Measurements from ENCODE around the gene C1R.
"Not testable (repeated sequence)": the region's sequence is repeated elsewhere in the genome, so short reads cannot be mapped to it uniquely, and the experiment has no call there.

C1R gene

DNA sequence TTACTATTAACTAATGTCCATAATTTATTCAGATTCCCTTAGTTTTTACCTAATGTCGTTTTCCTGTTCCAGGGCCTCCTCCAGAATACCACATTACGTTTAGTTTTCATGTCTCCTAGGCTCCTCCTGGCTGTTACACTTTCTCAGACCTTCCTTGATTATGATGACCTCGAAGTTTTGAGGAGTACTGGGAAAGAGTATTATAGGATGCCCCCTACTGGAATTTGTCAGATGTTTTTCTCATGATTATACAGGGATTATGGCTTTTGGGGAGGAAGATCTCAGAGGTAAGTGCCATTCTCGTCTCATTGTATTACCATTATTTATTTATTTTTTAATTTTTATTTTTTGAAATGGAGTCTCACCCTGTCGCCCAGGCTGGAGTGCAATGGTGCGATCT, 49.4 kb downstream of the C1R start:
- H3F3A ChIP-seq (ENCODE audit: control insufficient read depth, insufficient read depth), result 0 out of 2 replicates have a peak, but pooled peaks cover 4% of the 10 kb centered on the region
- H3K9me2 ChIP-seq (replicated peaks; ENCODE audit: control insufficient read depth, low read length), result no peaks in the 10 kb centered on the region
- TF ChIP-seq, protein P1, sequence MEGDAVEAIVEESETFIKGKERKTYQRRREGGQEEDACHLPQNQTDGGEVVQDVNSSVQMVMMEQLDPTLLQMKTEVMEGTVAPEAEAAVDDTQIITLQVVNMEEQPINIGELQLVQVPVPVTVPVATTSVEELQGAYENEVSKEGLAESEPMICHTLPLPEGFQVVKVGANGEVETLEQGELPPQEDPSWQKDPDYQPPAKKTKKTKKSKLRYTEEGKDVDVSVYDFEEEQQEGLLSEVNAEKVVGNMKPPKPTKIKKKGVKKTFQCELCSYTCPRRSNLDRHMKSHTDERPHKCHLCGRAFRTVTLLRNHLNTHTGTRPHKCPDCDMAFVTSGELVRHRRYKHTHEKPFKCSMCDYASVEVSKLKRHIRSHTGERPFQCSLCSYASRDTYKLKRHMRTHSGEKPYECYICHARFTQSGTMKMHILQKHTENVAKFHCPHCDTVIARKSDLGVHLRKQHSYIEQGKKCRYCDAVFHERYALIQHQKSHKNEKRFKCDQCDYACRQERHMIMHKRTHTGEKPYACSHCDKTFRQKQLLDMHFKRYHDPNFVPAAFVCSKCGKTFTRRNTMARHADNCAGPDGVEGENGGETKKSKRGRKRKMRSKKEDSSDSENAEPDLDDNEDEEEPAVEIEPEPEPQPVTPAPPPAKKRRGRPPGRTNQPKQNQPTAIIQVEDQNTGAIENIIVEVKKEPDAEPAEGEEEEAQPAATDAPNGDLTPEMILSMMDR (IDR thresholded peaks at IDR 0.05; ENCODE audit: low read depth, low read length, poor library complexity, severe bottlenecking), result peak; percentile 52
- TF ChIP-seq EZH2phosphoT487 (IDR thresholded peaks at IDR 0.05; ENCODE audit: borderline replicate concordance, low read length), result no peak
- no peaks in the 10 kb centered on the region; the same call in 1 of the 2 replicates for H4K20me1 ChIP-seq (ENCODE audit: control insufficient read depth, insufficient read depth, low read depth, low read length)
- H3K9me3 ChIP-seq (ENCODE audit: control insufficient read depth, insufficient read depth, low read length), result no peaks in the 10 kb centered on the region
- H3K36me3 ChIP-seq (ENCODE audit: control insufficient read depth, low read length), result no peaks in the 10 kb centered on the region
- peaks cover 34% of the 10 kb centered on the region for H3K27me3 ChIP-seq (ENCODE audit: control insufficient read depth, low read length)
- H3K79me2 ChIP-seq (ENCODE audit: control insufficient read depth, low read length), result no peaks in the 10 kb centered on the region
- H3K27ac ChIP-seq (ENCODE audit: low read depth, low read length), result no peak overlapping the region
- no peak overlapping the region for H3K4me2 ChIP-seq (ENCODE audit: low read length)
- no peak overlapping the region for H3K4me3 ChIP-seq (ENCODE audit: low read length)
- peaks cover 8% of the 10 kb centered on the region; the same call in 1 of the 2 replicates for H3K4me1 ChIP-seq (ENCODE audit: control insufficient read depth, low read length)

DNA sequence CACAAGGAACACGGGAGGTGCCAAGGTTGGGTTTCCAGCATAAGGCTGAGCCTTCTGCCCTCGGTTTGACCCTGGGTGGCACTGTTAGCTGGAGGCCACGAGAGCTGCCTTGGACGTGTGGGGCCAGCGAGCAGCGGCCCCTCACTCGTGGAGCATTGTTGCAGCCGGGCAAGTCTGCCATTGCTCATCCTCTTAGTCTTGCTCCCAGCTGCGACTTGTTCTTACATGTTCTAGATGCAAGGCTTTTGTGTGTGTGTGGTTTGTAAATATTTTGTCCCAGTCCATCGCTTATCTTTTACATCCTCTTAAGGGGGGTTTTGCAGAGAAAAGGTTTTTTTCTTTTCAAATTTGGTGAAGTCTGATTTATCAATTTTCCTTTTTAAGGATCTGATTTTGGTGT, 52.8 kb downstream of the C1R start:
- Histone ChIP-seq H3K9me3 (ENCODE audit: control insufficient read depth, insufficient read depth, low read length) (no peaks in the 10 kb centered on the region), H3K27ac (ENCODE audit: low read depth, low read length) (no peak overlapping the region), H3K36me3 (ENCODE audit: control insufficient read depth, low read length) (no peaks in the 10 kb centered on the region), H4K20me1 (ENCODE audit: control insufficient read depth, insufficient read depth, low read depth, low read length) (no peaks in the 10 kb centered on the region; the same call in 1 of the 2 replicates), H3K4me1 (ENCODE audit: control insufficient read depth, low read length) (0 out of 2 replicates have a peak, but pooled peaks cover 2% of the 10 kb centered on the region), H3K27me3 (ENCODE audit: control insufficient read depth, low read length) (peaks cover 21% of the 10 kb centered on the region), H3K4me2 (ENCODE audit: low read length) (no peak overlapping the region), H3K79me2 (ENCODE audit: control insufficient read depth, low read length) (no peaks in the 10 kb centered on the region), H3F3A (ENCODE audit: control insufficient read depth, insufficient read depth) (no peaks in the 10 kb centered on the region), H3K9me2 (replicated peaks; ENCODE audit: control insufficient read depth, low read length) (no peaks in the 10 kb centered on the region), H3K4me3 (ENCODE audit: low read length) (no peak overlapping the region)
- TF ChIP-seq, protein P1 (IDR thresholded peaks at IDR 0.05; ENCODE audit: low read depth, low read length, poor library complexity, severe bottlenecking), result no peak
- no peak for TF ChIP-seq EZH2phosphoT487 (IDR thresholded peaks at IDR 0.05; ENCODE audit: borderline replicate concordance, low read length)

DNA sequence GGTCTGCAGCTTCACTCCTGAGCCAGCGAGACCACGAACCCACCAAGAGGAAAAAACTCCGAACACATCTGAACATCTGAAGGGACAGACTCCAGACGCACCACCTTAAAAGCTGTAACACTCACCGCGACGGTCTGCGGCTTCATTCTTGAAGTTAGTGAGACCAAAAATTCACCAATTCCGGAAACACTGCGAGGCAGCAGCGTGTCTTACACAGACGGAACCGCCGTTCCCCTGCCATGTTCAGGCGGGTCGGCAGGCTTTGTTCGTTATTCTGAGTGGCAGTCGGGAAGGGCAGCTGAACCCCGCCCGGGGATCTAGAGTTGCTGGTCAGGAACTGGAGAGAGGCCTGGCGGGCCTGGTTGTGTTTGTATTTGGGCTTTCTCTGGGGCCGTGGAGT, 53.7 kb downstream of the C1R start:
- TF ChIP-seq, protein P1 (IDR thresholded peaks at IDR 0.05; ENCODE audit: low read depth, low read length, poor library complexity, severe bottlenecking), result no peak
- no peak for TF ChIP-seq EZH2phosphoT487 (IDR thresholded peaks at IDR 0.05; ENCODE audit: borderline replicate concordance, low read length)
- Histone ChIP-seq H3K9me2 (replicated peaks; ENCODE audit: control insufficient read depth, low read length) (no peaks in the 10 kb centered on the region), H3F3A (ENCODE audit: control insufficient read depth, insufficient read depth) (no peaks in the 10 kb centered on the region), H3K9me3 (ENCODE audit: control insufficient read depth, insufficient read depth, low read length) (no peaks in the 10 kb centered on the region), H3K79me2 (ENCODE audit: control insufficient read depth, low read length) (no peaks in the 10 kb centered on the region), H3K4me2 (ENCODE audit: low read length) (no peak overlapping the region), H3K36me3 (ENCODE audit: control insufficient read depth, low read length) (no peaks in the 10 kb centered on the region), H3K27me3 (ENCODE audit: control insufficient read depth, low read length) (peaks cover 19% of the 10 kb centered on the region), H3K27ac (ENCODE audit: low read depth, low read length) (no peak overlapping the region), H3K4me3 (ENCODE audit: low read length) (no peak overlapping the region), H3K4me1 (ENCODE audit: control insufficient read depth, low read length) (0 out of 2 replicates have a peak, but pooled peaks cover 2% of the 10 kb centered on the region), H4K20me1 (ENCODE audit: control insufficient read depth, insufficient read depth, low read depth, low read length) (no peaks in the 10 kb centered on the region; the same call in 1 of the 2 replicates)

DNA sequence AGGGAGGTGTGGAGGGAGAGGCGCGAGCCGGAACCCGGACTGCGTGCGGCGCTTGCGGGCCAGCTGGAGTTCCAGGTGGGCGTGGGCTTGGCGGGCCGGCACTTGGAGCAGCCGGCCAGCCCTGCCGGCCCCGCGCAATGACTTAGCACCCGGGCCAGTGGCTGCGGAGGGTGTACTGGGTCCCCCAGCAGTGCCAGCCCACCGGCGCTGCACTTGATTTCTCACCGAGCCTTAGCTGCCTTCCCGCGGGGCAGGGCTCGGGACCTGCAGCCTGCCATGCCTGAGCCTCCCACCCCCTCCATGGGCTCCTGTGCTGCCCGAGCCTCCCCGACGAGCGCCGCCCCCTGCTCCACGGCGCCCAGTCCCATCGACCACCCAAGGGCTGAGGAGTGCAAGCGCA, 54.8 kb downstream of the C1R start:
- H3K4me3 ChIP-seq (ENCODE audit: low read length); H3K79me2 ChIP-seq (ENCODE audit: control insufficient read depth, low read length); H3F3A ChIP-seq (ENCODE audit: control insufficient read depth, insufficient read depth); H3K9me2 ChIP-seq (replicated peaks; ENCODE audit: control insufficient read depth, low read length); H3K4me1 ChIP-seq (ENCODE audit: control insufficient read depth, low read length); H3K27ac ChIP-seq (ENCODE audit: low read depth, low read length); H4K20me1 ChIP-seq (ENCODE audit: control insufficient read depth, insufficient read depth, low read depth, low read length); H3K4me2 ChIP-seq (ENCODE audit: low read length); H3K36me3 ChIP-seq (ENCODE audit: control insufficient read depth, low read length); H3K9me3 ChIP-seq (ENCODE audit: control insufficient read depth, insufficient read depth, low read length): not testable (repeated sequence)
- H3K27me3 ChIP-seq (ENCODE audit: control insufficient read depth, low read length), result peaks cover 17% of the 10 kb centered on the region

All from DOHH2 (cell line).